Neural cell (in vitro differentiated cells): ENCODE results near the gene NAP1L3.

ENCODE experiments used
- EP300 ChIP-seq: fragments of 450-650 bp; conservative IDR thresholded peaks from 2 replicates; pipeline ENCODE4 v1.6.1; 2014; ENCODE audit warnings: antibody characterized with exemption, mild to moderate bottlenecking, moderate library complexity; ENCODE audit not compliant: poor library complexity, severe bottlenecking
- EZH2 ChIP-seq: fragments of 200-600, 300-800 bp; shearing (Covaris generic), sonication (generic); IDR thresholded peaks from 2 replicates; pipeline ENCODE4 v1.6.1; 2014; ENCODE audit warnings: antibody characterized with exemption, low read length, borderline replicate concordance, mild to moderate bottlenecking; ENCODE audit not compliant: insufficient read depth, poor library complexity, severe bottlenecking
- MXI1 ChIP-seq: fragments of 450-650 bp; conservative IDR thresholded peaks from 2 replicates; pipeline ENCODE4 v1.6.1; 2014; ENCODE audit warnings: antibody characterized with exemption, mild to moderate bottlenecking; ENCODE audit not compliant: poor library complexity, severe bottlenecking
- POLR2AphosphoS5 ChIP-seq: IDR thresholded peaks from 2 replicates; pipeline ENCODE4 v1.6.1; 2012
- TAF1 ChIP-seq: IDR thresholded peaks from 2 replicates; pipeline ENCODE4 v1.6.1; 2012; ENCODE audit warnings: low read depth
- TF ChIP-seq, protein P1 (sequence below): fragments of 450-650 bp; IDR thresholded peaks from 2 replicates; pipeline ENCODE4 v1.5.1; 2014; ENCODE audit warnings: antibody characterized with exemption, mild to moderate bottlenecking, moderate library complexity; ENCODE audit not compliant: poor library complexity, severe bottlenecking
- TF ChIP-seq, protein P2 (sequence below): IDR thresholded peaks from 2 replicates; pipeline ENCODE4 v1.6.1; 2012; ENCODE audit warnings: borderline replicate concordance

DNA sequence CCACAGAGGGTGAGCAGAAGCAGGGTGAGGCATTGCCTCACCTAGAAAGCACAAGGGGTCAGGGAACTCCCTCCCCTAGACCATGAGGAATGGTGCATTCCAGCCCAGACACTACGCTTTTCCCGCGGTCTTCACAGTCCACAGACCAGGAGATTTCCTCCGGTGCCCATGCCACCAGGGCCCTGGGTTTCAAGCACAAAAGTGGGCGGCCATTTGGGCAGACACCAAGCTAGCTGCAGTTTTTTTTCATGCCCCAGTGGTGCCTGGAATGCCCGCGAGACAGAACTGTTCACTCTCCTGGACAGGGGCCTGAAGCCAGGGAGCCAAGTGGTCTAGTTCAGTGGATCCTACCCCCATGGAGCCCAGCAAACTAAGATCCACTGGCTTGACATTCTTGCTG lies 12.8 kb downstream of the NAP1L3 start:
- TF ChIP-seq, protein P1, sequence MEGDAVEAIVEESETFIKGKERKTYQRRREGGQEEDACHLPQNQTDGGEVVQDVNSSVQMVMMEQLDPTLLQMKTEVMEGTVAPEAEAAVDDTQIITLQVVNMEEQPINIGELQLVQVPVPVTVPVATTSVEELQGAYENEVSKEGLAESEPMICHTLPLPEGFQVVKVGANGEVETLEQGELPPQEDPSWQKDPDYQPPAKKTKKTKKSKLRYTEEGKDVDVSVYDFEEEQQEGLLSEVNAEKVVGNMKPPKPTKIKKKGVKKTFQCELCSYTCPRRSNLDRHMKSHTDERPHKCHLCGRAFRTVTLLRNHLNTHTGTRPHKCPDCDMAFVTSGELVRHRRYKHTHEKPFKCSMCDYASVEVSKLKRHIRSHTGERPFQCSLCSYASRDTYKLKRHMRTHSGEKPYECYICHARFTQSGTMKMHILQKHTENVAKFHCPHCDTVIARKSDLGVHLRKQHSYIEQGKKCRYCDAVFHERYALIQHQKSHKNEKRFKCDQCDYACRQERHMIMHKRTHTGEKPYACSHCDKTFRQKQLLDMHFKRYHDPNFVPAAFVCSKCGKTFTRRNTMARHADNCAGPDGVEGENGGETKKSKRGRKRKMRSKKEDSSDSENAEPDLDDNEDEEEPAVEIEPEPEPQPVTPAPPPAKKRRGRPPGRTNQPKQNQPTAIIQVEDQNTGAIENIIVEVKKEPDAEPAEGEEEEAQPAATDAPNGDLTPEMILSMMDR: no peak
- TF ChIP-seq MXI1 (no peak), POLR2AphosphoS5 (no peak), TAF1 (no peak), EP300 (no peak), EZH2 (no peak)
- TF ChIP-seq, protein P2, sequence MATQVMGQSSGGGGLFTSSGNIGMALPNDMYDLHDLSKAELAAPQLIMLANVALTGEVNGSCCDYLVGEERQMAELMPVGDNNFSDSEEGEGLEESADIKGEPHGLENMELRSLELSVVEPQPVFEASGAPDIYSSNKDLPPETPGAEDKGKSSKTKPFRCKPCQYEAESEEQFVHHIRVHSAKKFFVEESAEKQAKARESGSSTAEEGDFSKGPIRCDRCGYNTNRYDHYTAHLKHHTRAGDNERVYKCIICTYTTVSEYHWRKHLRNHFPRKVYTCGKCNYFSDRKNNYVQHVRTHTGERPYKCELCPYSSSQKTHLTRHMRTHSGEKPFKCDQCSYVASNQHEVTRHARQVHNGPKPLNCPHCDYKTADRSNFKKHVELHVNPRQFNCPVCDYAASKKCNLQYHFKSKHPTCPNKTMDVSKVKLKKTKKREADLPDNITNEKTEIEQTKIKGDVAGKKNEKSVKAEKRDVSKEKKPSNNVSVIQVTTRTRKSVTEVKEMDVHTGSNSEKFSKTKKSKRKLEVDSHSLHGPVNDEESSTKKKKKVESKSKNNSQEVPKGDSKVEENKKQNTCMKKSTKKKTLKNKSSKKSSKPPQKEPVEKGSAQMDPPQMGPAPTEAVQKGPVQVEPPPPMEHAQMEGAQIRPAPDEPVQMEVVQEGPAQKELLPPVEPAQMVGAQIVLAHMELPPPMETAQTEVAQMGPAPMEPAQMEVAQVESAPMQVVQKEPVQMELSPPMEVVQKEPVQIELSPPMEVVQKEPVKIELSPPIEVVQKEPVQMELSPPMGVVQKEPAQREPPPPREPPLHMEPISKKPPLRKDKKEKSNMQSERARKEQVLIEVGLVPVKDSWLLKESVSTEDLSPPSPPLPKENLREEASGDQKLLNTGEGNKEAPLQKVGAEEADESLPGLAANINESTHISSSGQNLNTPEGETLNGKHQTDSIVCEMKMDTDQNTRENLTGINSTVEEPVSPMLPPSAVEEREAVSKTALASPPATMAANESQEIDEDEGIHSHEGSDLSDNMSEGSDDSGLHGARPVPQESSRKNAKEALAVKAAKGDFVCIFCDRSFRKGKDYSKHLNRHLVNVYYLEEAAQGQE: no peak
